HG02610 (cell line): ENCODE measurements around the gene SUSD6.

Source experiments
- ATAC-seq: cut with Tn5 transposase; IDR thresholded peaks from one replicate; pipeline ENCODE4 v1.9.1; 2021; ENCODE audit warnings: mild to moderate bottlenecking, moderate library complexity; ENCODE audit not compliant: unreplicated experiment

SUSD6 gene

DNA sequence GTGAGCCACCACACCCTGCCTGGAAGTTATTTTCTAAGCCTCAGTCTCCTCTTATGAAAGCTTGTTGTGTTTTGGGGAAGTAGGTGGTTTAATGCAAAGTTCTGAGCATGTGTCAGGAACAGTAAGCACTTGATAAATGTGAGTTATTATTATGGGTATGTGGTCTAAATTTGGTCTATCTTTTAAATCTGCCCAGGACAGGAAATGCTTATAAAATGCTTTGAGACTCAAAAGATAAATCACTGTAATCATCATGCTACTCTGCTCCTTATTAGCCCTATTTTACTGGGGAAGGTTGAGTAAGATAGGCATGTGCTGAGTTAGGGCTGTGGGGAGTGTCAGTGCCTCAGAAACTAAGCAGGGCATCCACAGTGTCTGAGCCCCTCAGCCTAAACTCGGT lies 142.5 kb downstream of the SUSD6 start:
- no peak for ATAC-seq

DNA sequence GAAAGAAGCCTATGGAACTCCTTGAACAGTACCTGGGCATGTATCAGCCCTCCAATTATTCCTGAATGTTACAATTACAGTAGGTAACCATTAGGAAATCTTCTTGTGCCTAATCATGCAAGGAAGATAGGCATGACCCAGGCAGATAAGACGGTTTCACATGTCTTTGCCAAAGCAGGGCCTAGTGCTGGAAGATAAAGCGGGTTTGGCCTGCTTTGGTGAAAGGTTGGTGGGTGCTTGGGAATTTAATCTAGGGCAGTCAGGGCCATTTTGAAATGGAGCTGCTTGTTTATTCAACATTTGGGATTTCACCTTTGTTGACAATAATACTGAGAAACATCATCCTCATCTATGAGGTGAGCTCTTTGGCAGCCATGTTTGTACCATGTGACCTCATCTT lies 143.1 kb downstream of the SUSD6 start:
- ATAC-seq: no peak

DNA sequence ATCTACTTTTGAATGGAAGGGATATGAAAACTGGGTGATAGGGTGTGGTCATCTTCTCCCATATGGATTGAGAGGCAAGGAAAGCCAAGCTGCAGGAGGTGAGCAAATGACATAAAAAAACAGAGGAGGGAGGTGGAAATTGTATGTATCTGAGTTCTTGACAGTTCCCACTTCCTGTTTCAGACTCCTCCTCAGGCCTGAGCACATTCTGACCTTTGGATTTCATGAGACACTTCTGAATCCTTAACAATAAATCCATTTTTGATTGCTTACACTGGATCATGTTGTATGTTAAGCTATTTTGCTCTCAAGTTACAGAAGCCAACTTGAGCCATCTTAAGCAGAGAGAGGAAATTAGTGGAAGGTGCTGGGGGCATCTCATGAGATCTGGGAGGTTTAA lies 143.9 kb downstream of the SUSD6 start:
- no peak for ATAC-seq

DNA sequence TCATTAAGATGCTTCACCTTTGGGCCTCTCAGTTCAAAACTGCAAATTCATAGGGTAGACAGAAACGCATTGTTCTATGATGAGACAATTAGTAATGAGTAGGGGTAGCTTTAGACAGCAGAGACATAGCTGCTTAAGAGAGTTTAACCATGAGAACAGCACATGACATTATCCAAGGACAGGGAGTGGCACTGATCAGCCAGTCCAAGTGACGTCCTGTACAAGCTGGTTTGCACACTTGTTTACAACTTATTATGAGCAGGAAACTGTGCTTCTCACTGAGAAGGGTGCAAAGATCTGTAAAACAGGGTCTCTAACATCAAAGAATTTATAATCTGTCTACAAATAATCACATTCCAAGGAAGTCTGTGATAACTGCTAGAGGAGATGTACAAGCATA lies 144.4 kb downstream of the SUSD6 start:
- no peak for ATAC-seq

DNA sequence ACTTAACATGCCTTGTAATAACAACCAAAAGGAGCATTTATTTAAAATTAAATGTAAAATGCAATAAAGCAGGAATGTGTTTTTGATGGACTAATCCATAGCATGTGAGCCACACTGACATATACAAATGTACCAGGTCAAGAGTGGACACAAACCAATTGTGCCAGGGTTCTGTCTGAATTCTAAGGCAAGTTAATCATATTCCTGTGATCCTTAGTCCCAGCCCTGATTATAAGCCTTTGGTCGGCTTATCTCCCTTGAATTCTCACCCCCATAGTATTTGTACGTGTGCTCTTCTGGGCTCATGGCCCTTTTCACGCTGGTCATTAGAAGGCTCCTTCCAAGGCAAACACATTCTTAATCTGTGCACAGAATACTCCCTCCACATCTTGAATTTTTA lies 144.9 kb downstream of the SUSD6 start:
- ATAC-seq: no peak

DNA sequence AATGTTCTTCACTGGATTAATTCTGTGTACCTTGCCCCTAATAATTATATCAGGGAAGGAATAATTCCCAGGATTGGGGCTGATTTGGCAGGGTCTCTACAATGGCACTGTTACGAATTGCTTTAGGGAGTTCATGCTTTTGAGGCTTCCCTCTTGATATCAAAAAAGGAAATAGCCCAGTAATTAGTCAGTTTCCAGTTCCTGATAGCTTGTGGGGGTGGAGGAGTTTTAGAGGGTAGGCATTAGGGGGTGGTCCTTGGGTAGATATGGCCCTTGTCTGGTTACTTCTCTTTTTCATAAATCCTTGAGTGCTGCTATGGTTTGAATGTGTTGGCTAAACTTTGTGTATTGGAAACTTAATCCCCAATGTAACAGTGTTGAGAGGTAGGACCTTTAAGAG lies 149.4 kb downstream of the SUSD6 start:
- no peak for ATAC-seq

DNA sequence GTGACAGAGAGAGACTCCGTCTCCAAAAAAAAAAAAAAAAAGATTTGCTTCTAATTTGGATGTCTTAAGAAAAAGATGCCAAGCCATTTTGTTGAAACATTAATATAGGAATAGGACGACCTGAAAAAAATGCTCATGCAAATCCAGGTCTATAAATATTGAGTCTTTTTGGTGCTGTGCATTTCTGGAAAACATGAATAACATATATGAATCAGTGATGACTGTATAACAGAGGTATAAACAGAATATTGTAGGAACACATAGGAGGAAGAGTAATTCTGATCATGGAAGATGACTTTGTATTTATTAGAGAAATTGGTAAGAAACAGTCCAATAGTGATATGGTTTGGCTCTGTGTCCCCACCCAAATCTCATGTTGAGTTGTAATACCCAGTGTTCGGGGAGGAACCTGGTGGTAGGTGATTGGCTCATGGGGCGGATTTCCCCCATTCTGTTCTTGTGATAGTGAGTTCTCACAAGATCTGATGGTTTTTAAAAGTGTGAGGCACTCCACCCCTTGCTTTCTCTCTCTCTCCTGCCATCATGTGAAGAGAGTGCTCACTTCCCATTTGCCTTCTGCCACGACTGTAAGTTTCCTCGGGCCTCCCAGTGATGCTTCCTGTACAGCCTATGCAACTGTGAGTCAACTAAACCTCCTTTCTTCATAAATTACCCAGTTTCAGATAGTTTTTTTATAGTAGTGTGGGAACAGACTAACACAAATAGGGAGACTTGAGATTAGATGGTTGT lies 152.5 kb downstream of the SUSD6 start:
- no peak for ATAC-seq
